Hepatocyte (in vitro differentiated cells): ENCODE measurements around the gene CIITA. TPM values are rescaled to one million over a fixed set of nuclear protein-coding genes. Genes with fewer than 3 reads are reported as not detected.

Experiments used
- DNase-seq: peaks from one replicate; pipeline ENCODE4 v3.0.0-alpha.2; 2016; ENCODE audit warnings: low spot score
- H2AFZ ChIP-seq: fragments of 200-600 bp; sonication (generic); 2 replicates; pipeline ENCODE4 v1.6.0; 2016; ENCODE audit warnings: antibody characterized with exemption, mild to moderate bottlenecking
- H3K27ac ChIP-seq: fragments of 200-600 bp; sonication (generic); 2 replicates; pipeline ENCODE4 v1.5.1; 2016; ENCODE audit warnings: mild to moderate bottlenecking
- H3K27me3 ChIP-seq: fragments of 200-600 bp; sonication (generic); 2 replicates; pipeline ENCODE4 v1.6.1; 2016
- H3K36me3 ChIP-seq: fragments of 200-600 bp; sonication (generic); replicated peaks from 2 replicates; pipeline ENCODE4 v1.5.1; 2016; ENCODE audit warnings: low read depth; ENCODE audit not compliant: insufficient read depth
- H3K4me1 ChIP-seq: fragments of 200-600 bp; sonication (generic); 2 replicates; pipeline ENCODE4 v1.5.1; 2016; ENCODE audit warnings: mild to moderate bottlenecking, moderate library complexity; ENCODE audit not compliant: insufficient read depth
- H3K4me2 ChIP-seq: fragments of 200-600 bp; sonication (generic); 2 replicates; pipeline ENCODE4 v1.6.0; 2016
- H3K4me3 ChIP-seq: fragments of 200-600 bp; sonication (generic); 2 replicates; pipeline ENCODE4 v1.5.1; 2016; ENCODE audit warnings: mild to moderate bottlenecking
- H3K79me2 ChIP-seq: fragments of 200-600 bp; sonication (generic); 2 replicates; pipeline ENCODE4 v1.6.0; 2017; ENCODE audit warnings: mild to moderate bottlenecking
- H3K9me2 ChIP-seq: fragments of 200-600 bp; sonication (generic); replicated peaks from 2 replicates; pipeline ENCODE4 v1.6.0; 2017; ENCODE audit warnings: mild to moderate bottlenecking; ENCODE audit not compliant: insufficient read depth
- H3K9me3 ChIP-seq: fragments of 200-600 bp; sonication (generic); 2 replicates; pipeline ENCODE4 v1.5.1; 2016; ENCODE audit warnings: low read depth, mild to moderate bottlenecking
- H4K20me1 ChIP-seq: fragments of 200-600 bp; sonication (generic); 2 replicates; pipeline ENCODE4 v1.6.0; 2016; ENCODE audit warnings: mild to moderate bottlenecking; ENCODE audit not compliant: insufficient read depth, poor library complexity, severe bottlenecking
- EZH2 ChIP-seq: fragments of 200-600 bp; sonication (generic); IDR thresholded peaks from 2 replicates; pipeline ENCODE4 v1.6.1; 2016; ENCODE audit warnings: antibody characterized with exemption, mild to moderate bottlenecking, borderline replicate concordance
- EZH2phosphoT487 ChIP-seq: fragments of 200-600 bp; sonication (generic); IDR thresholded peaks from one replicate; pipeline ENCODE4 v1.6.1; 2018; ENCODE audit warnings: antibody characterized with exemption, mild to moderate bottlenecking, low read depth, moderate library complexity; ENCODE audit not compliant: unreplicated experiment, severe bottlenecking
- WGBS: methylation state at CpG from one replicate; pipeline ENCODE4 v1.1.6; 2016; ENCODE audit warnings: low lambda C conversion rate; ENCODE audit errors: missing lambda C conversion rate; 5-methylcytosine and 5-hydroxymethylcytosine counted together
- polyA plus RNA-seq: library from polyadenylated mRNA; unstranded; fragments of >200 nt; fragmentation: Nextera tagmentation; extraction: Ambion mirVana; gene quantifications from 2 replicates; pipeline ENCODE4 v1.2.1, GENCODE V29; 2016
- total RNA-seq: library from RNA; depleted of rRNA; stranded (reverse); fragments of >200 nt; gene quantifications from 2 replicates; pipeline ENCODE4 v1.2.3, GENCODE V29; 2014
- TF ChIP-seq, protein P1 (sequence below): fragments of 200-600 bp; sonication (generic); IDR thresholded peaks from 2 replicates; pipeline ENCODE4 v1.5.1; 2016; ENCODE audit warnings: antibody characterized with exemption, mild to moderate bottlenecking; ENCODE audit not compliant: poor library complexity

CIITA gene
- total and polyA plus RNA-seq, 2 experiments from 2014 or later, result 1.1 TPM; not detected in 1

DNA sequence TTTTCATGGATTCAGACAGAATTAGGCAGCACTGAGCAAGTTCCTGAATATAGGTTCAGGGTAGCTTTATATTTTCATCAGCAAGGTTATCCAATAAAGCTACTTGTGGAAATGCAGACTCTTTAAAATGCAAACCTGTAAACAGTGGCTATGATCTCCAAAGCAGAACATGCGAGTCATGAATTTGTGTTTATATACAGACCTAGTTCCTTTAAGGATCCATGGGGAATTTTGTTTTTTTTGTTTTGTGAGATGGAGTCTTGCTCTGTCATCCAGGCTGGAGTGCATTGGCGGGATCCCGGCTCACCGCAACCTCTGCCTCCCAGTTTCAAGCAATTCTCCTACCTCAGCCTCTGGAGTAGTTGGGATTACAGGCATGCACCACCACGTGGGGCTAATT, 82.2 kb downstream of the CIITA start:
- H3K27me3 ChIP-seq, result no peaks in the 10 kb centered on the region
- H3K4me1 ChIP-seq, result peaks cover 7% of the 10 kb centered on the region
- H3K9me2 ChIP-seq, result no peaks in the 10 kb centered on the region
- H3K4me3 ChIP-seq, result no peak overlapping the region
- 89% methylated on average over 5 of the region's 5 CpGs for WGBS
- no peak overlapping the region for H2AFZ ChIP-seq
- no peak for TF ChIP-seq EZH2phosphoT487
- TF ChIP-seq, protein P1, sequence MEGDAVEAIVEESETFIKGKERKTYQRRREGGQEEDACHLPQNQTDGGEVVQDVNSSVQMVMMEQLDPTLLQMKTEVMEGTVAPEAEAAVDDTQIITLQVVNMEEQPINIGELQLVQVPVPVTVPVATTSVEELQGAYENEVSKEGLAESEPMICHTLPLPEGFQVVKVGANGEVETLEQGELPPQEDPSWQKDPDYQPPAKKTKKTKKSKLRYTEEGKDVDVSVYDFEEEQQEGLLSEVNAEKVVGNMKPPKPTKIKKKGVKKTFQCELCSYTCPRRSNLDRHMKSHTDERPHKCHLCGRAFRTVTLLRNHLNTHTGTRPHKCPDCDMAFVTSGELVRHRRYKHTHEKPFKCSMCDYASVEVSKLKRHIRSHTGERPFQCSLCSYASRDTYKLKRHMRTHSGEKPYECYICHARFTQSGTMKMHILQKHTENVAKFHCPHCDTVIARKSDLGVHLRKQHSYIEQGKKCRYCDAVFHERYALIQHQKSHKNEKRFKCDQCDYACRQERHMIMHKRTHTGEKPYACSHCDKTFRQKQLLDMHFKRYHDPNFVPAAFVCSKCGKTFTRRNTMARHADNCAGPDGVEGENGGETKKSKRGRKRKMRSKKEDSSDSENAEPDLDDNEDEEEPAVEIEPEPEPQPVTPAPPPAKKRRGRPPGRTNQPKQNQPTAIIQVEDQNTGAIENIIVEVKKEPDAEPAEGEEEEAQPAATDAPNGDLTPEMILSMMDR, result no peak
- no peak for TF ChIP-seq EZH2
- H3K79me2 ChIP-seq, result peaks cover 28% of the 10 kb centered on the region
- no peak for DNase-seq
- H4K20me1 ChIP-seq, result no peaks in the 10 kb centered on the region
- no peak overlapping the region for H3K27ac ChIP-seq
- H3K9me3 ChIP-seq, result no peaks in the 10 kb centered on the region
- H3K36me3 ChIP-seq, result peaks cover 2% of the 10 kb centered on the region
- no peak overlapping the region for H3K4me2 ChIP-seq

DNA sequence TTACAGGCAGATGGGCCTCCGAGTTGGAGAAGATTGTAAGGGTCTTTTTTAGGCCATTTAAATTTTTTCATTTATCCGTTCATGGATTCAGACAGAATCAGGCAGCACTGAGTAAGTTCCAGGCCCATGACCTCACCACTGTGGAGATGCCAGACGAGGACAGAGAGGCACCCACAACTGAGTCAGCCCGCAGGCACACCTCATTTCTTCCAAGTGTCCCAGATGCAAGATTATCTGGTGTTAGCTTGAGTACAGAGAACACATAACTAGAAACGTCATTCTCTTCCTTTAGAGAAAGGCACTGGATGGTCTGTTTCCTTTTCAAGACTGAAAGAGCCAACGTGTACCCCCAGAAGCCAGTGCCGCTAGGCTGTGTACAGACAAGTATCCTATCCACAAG, 84.2 kb downstream of the CIITA start:
- 79% methylated on average over 7 of the region's 7 CpGs for WGBS
- H2AFZ ChIP-seq, result no peak overlapping the region
- H3K27me3 ChIP-seq, result no peaks in the 10 kb centered on the region
- H3K9me2 ChIP-seq, result no peaks in the 10 kb centered on the region
- H3K36me3 ChIP-seq, result peaks cover 2% of the 10 kb centered on the region
- peak overlapping the region; percentile 89 for H3K27ac ChIP-seq
- DNase-seq, result peak; percentile 65
- peaks cover 11% of the 10 kb centered on the region for H3K4me1 ChIP-seq
- H3K9me3 ChIP-seq, result no peaks in the 10 kb centered on the region
- peaks cover 16% of the 10 kb centered on the region for H3K79me2 ChIP-seq
- no peak overlapping the region for H3K4me2 ChIP-seq
- H4K20me1 ChIP-seq, result no peaks in the 10 kb centered on the region
- H3K4me3 ChIP-seq, result no peak overlapping the region
- TF ChIP-seq EZH2 (no peak), EZH2phosphoT487 (no peak)
- TF ChIP-seq, protein P1, result no peak

DNA sequence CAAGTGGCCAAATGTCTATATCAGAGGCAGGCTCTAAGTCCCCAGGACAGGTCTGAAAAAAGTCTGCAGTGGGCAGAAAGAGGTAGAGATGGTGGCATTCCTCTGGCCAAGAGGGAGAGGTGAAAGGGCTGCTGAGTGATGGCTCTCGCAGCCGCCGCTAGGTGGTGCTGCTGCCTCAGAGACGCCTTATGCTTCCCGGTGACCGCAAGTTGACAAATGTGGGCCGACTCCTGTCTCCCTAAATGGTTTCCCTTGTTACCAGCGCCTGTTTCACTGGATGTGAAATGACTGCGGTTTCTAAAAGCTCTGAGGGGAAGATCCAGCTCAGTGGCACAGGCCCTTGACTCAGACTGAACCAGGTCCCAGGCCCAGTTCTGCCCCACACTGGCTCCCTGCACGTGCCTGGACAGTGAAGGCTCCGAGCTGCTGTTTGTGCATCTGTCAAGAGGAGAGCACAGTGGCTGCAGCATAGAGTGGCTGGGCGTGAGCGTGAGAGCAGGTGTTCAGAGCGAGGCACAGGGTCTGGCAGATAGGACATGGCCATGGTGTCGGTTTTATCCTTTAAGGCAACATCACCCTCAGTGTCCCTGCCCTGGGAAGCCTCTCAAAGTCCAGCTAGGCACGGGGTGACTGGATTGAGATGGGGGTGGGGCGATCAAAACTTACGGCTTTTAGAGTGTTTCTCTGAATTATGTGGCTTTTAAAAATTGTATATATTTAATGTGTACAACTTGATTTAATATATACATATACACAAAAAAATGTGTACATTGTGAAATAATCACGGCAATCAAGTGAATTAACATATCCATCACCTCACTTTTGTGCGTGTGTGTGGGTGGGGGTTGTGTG, 87.3 kb downstream of the CIITA start:
- H3K79me2 ChIP-seq, result peaks cover 10% of the 10 kb centered on the region
- DNase-seq, result peak; percentile 90
- no peak overlapping the region for H3K4me3 ChIP-seq
- no peak overlapping the region for H2AFZ ChIP-seq
- no peaks in the 10 kb centered on the region for H3K9me2 ChIP-seq
- H3K4me1 ChIP-seq, result peaks cover 11% of the 10 kb centered on the region
- 48% methylated on average over 20 of the region's 20 CpGs for WGBS
- H3K27me3 ChIP-seq, result no peaks in the 10 kb centered on the region
- H3K36me3 ChIP-seq, result peaks cover 2% of the 10 kb centered on the region
- no peaks in the 10 kb centered on the region for H4K20me1 ChIP-seq
- H3K27ac ChIP-seq, result no peak overlapping the region
- peak overlapping the region; percentile 31 for H3K4me2 ChIP-seq
- TF ChIP-seq EZH2phosphoT487 (no peak), EZH2 (no peak)
- TF ChIP-seq, protein P1, result peak; percentile 92
- H3K9me3 ChIP-seq, result no peaks in the 10 kb centered on the region
